Upper lobe of left lung (tissue), 6 donors: ENCODE results near the gene ITGA11. TPM values are rescaled to one million over a fixed set of nuclear protein-coding genes. Genes with fewer than 3 reads are reported as not detected.

Experiments
- ATAC-seq, 2 donors: fragments of 200-7000 bp; cut with Tn5 transposase; one replicate each; pipeline ENCODE4 v1.9.1; 2022; ENCODE audit warnings: mild to moderate bottlenecking in 2 of 2, moderate library complexity in 2 of 2; ENCODE audit not compliant: low FRiP score in 2 of 2
- DNase-seq, 2 donors: peaks; one replicate each; pipeline ENCODE4 v3.0.0-alpha.2; 2019 to 2020
- H3K27ac ChIP-seq, 4 donors: fragments of 200-600 bp; sonication (generic); one replicate each; pipeline ENCODE4 v1.5.1; 2016 to 2019
- H3K27me3 ChIP-seq, 4 donors: fragments of 200-600 bp; sonication (generic); one replicate each; pipeline ENCODE4 v1.5.1; 2017 to 2019
- H3K36me3 ChIP-seq, 4 donors: fragments of 200-600 bp; sonication (generic); one replicate each; pipeline ENCODE4 v1.5.1; 2016 to 2019
- H3K4me1 ChIP-seq, 4 donors: fragments of 200-600 bp; sonication (generic); one replicate each; pipeline ENCODE4 v1.5.1; 2018 to 2019
- H3K4me3 ChIP-seq, 4 donors: fragments of 200-600 bp; sonication (generic); one replicate each; pipeline ENCODE4 v1.5.1; 2017 to 2019; ENCODE audit warnings: mild to moderate bottlenecking in 2 of 4, moderate library complexity in 1 of 4
- H3K9me3 ChIP-seq, 4 donors: fragments of 200-600 bp; sonication (generic); one replicate each; pipeline ENCODE4 v1.5.1; 2018 to 2019
- EP300 ChIP-seq, 4 donors: sonication (generic); formaldehyde crosslinking; IDR thresholded peaks; one replicate each; pipeline ENCODE4 v1.5.1; 2017; ENCODE audit warnings: antibody characterized with exemption in 4 of 4, control low read depth in 2 of 4
- POLR2A ChIP-seq, 4 donors: fragments of 450-650 bp; IDR thresholded peaks; one replicate each; pipeline ENCODE4 v1.5.1; 2016 to 2017; ENCODE audit warnings: antibody characterized with exemption in 4 of 4, mild to moderate bottlenecking in 2 of 4
- POLR2AphosphoS5 ChIP-seq, 2 donors: sonication (generic); formaldehyde crosslinking; IDR thresholded peaks; one replicate each; pipeline ENCODE4 v1.5.1; 2017; ENCODE audit warnings: antibody characterized with exemption in 2 of 2
- WGBS, 2 donors: methylation state at CpG; one replicate each; pipeline ENCODE4 v1.1.5; 2017 to 2018; 5-methylcytosine and 5-hydroxymethylcytosine counted together
- total RNA-seq, 6 donors: library from RNA; depleted of rRNA in 4 of 6; stranded (reverse); fragments of >200 nt in 4 of 6; gene quantifications; one replicate each; pipeline versions ENCODE4 v1.1.0 to v1.2.1, GENCODE V29; 2016 to 2021
- TF ChIP-seq, protein P1 (sequence below), 6 experiments: fragments of 450-650 bp in 4 of 6; fragments of 200-600 bp in 2 of 6; sonication (generic) in 2 of 6; IDR thresholded peaks; one replicate each; pipeline ENCODE4 v1.5.1; 2016 to 2019; ENCODE audit warnings: antibody characterized with exemption in 6 of 6
- donor health status: DM: no; HTN: no; CAD: no; lungs with moderate emphysema.
- donor health status: DM: no; HTN: yes; CAD: no; lungs with severe emphysema.

ITGA11 gene
- total RNA-seq, 6 donors from 2014 or later = 0.49 to 6.9 (median 1.4) TPM

DNA sequence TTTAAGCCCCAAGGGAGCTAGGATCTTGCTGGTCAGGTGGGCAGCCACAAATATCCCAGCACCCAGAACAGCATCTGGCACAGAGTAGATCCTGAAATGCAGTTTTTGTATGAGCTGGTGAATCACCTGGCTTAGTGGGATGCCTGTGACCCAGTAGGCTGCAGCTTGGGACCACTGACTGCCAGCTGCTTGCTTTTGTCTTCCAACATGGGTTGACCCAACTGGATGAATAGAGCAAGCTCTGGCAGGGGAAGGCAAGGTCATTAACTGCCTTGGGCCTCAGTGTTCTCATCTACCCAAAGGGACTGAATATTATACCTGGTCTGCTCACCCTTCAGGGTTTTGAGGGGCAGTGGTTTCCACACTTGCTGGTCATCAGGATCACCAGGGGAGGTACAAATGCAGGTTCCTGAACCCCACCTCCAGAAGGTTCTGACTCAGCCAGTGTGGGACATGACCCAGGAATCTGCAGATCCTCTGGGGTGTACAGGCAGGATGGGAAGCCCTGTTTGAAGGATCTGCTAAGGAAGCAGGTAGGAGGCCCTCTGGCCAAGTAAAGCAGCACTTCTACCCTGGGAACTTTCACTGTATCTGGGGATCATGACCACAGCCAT is 55.4 kb downstream of the ITGA11 start:
- no peak for ATAC-seq
- no peak for DNase-seq
- H3K9me3 ChIP-seq = no peaks in the 10 kb centered on the region

DNA sequence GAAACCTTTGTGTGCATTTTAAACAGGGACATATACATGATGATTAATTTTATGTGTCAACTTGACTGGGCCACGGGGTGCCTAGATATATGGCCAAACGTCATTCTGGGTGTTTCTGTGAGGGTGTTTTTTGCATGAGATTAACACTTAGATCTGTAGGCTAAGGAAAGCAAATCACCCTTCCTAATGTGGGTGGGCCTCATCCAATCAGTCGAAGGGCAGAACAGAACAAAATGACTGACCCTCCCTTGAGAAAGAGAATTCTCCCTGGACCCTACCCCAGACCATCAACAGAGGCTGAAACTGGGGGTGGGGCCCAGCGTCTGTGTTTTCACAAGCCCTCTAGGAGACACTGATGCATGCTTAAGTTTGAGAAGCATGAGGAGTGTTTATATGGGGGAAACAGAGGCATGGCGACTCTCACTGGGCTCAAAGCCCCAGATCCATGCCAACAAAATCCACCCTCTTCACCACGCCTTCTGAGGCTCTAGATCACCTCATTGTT is 56.2 kb downstream of the ITGA11 start:
- H3K27ac ChIP-seq = no peak overlapping the region
- DNase-seq = no peak
- H3K4me1 ChIP-seq = no peaks in the 10 kb centered on the region
- 86 to 87% methylated on average over 6 of the region's 6 CpGs for WGBS, 2 donors
- H3K27me3 ChIP-seq = no peaks in the 10 kb centered on the region
- no peak overlapping the region for H3K4me3 ChIP-seq
- ATAC-seq = no peak
- no peaks in the 10 kb centered on the region for H3K36me3 ChIP-seq
- no peaks in the 10 kb centered on the region for H3K9me3 ChIP-seq
- TF ChIP-seq POLR2AphosphoS5 (IDR thresholded peaks at IDR 0.05) (no peak), POLR2A (IDR thresholded peaks at IDR 0.05) (no peak), EP300 (IDR thresholded peaks at IDR 0.05) (no peak)
- TF ChIP-seq, protein P1, sequence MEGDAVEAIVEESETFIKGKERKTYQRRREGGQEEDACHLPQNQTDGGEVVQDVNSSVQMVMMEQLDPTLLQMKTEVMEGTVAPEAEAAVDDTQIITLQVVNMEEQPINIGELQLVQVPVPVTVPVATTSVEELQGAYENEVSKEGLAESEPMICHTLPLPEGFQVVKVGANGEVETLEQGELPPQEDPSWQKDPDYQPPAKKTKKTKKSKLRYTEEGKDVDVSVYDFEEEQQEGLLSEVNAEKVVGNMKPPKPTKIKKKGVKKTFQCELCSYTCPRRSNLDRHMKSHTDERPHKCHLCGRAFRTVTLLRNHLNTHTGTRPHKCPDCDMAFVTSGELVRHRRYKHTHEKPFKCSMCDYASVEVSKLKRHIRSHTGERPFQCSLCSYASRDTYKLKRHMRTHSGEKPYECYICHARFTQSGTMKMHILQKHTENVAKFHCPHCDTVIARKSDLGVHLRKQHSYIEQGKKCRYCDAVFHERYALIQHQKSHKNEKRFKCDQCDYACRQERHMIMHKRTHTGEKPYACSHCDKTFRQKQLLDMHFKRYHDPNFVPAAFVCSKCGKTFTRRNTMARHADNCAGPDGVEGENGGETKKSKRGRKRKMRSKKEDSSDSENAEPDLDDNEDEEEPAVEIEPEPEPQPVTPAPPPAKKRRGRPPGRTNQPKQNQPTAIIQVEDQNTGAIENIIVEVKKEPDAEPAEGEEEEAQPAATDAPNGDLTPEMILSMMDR (IDR thresholded peaks at IDR 0.05) = no peak

More for the DNA sequence above, 55.4 kb downstream of the ITGA11 start:
- Histone ChIP-seq H3K27ac (no peak overlapping the region), H3K36me3 (no peaks in the 10 kb centered on the region), H3K4me3 (no peak overlapping the region), H3K27me3 (no peaks in the 10 kb centered on the region), H3K4me1 (no peaks in the 10 kb centered on the region)
- TF ChIP-seq EP300 (IDR thresholded peaks at IDR 0.05) (no peak), POLR2A (IDR thresholded peaks at IDR 0.05) (no peak), POLR2AphosphoS5 (IDR thresholded peaks at IDR 0.05) (no peak)
- TF ChIP-seq, protein P1 (IDR thresholded peaks at IDR 0.05) = no peak

DNA sequence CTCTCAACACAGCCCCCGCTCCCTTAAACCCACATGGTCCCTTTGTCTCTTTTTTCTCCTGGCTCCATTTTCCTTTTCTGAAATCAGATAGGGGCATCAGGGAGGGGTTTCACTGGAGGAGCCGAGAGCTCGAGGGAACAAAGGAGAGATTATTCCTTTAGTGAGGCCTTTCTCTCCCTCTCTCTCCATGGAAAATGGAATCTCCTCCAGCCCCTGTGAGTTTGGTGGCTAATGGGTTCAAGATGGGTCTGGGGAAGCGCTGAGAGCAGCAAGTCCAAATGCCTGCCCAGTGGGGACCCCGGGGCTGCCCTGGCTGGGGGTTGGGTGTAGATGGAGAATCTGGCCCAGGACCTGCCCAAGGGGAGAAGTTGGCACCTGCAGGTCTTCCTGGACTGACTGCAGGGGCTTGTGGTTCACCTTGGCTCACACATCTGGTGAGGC is 56.8 kb downstream of the ITGA11 start:
- Histone ChIP-seq H3K36me3 (no peaks in the 10 kb centered on the region), H3K4me3 (no peak overlapping the region), H3K4me1 (no peaks in the 10 kb centered on the region), H3K27me3 (no peaks in the 10 kb centered on the region), H3K27ac (no peak overlapping the region), H3K9me3 (no peaks in the 10 kb centered on the region)
- WGBS, 2 donors = 90 to 95% methylated on average over 5 of the region's 5 CpGs
- TF ChIP-seq POLR2AphosphoS5 (IDR thresholded peaks at IDR 0.05) (no peak), EP300 (IDR thresholded peaks at IDR 0.05) (no peak), POLR2A (IDR thresholded peaks at IDR 0.05) (no peak)
- TF ChIP-seq, protein P1 (IDR thresholded peaks at IDR 0.05) = no peak
- ATAC-seq = no peak
- no peak for DNase-seq

DNA sequence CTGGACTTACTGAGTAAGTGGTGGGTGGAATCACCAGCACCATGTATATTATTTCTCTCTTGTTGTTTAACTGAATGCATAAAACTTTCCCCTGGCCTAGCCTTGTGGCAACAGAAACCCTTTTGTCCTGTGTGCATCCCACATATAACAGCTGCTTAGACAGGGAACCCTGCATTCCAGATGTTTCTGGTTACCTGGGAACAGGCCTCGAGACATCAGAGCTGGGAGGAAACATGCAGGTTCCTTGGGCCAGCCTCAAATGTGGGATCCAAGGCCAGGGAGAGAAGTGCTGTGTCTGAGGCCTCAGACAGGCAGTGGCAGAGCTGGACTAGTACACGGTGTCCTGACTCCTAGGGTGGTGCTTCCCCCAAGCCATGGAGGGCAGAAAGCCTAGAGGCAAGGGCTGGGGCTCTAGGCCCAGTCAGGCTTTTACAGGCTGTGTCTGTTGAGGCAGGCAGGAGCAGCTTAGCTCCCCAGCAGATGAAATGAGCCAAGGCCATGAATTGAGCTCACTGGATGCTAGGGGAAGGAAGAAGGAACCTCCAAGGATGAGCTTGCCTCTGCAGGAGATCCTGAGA is 57.7 kb downstream of the ITGA11 start:
- 67% methylated on average over 2 of the region's 2 CpGs; no CpG with 5 or more reads in 1 of the 2 donors for WGBS, 2 donors
- DNase-seq (no peak), ATAC-seq (no peak)

More for the DNA sequence above, 57.7 kb downstream of the ITGA11 start:
- Histone ChIP-seq H3K4me1 (no peaks in the 10 kb centered on the region), H3K9me3 (no peaks in the 10 kb centered on the region), H3K36me3 (no peaks in the 10 kb centered on the region), H3K27me3 (no peaks in the 10 kb centered on the region), H3K4me3 (no peak overlapping the region), H3K27ac (no peak overlapping the region)
- TF ChIP-seq POLR2AphosphoS5 (IDR thresholded peaks at IDR 0.05) = no peak
- TF ChIP-seq POLR2A (IDR thresholded peaks at IDR 0.05) = no peak
- TF ChIP-seq EP300 (IDR thresholded peaks at IDR 0.05) = no peak
- TF ChIP-seq, protein P1 (IDR thresholded peaks at IDR 0.05) = no peak
